K562 (cell line): Measurements from ENCODE around the gene ADCY6. TPM values are rescaled to one million over a fixed set of nuclear protein-coding genes. Genes with fewer than 3 reads are reported as not detected.

Source experiments
- ARNT ChIP-seq, 2 experiments: fragments of 450-650 bp; IDR thresholded peaks; 2 replicates each; pipeline ENCODE4 v1.6.1; 2016; ENCODE audit warnings: mild to moderate bottlenecking in 1 of 2
- CUX1 ChIP-seq: fragments of 200-800 bp; sonication (Bioruptor generic); IDR thresholded peaks from 2 replicates; pipeline ENCODE4 v1.6.1; 2016; ENCODE audit warnings: missing genetic modification characterization, missing compliant biosample characterization
- ERF ChIP-seq: fragments of 450-650 bp; formaldehyde crosslinking; IDR thresholded peaks from 2 replicates; pipeline ENCODE4 v1.4.0; 2020; ENCODE audit warnings: mild to moderate bottlenecking, mixed read lengths
- GATAD2B ChIP-seq: fragments of 450-650 bp; IDR thresholded peaks from 2 replicates; pipeline ENCODE4 v1.6.1; 2017; ENCODE audit warnings: mild to moderate bottlenecking, borderline replicate concordance
- NRF1 ChIP-seq, 2 experiments: fragments of 450-650 bp; IDR thresholded peaks in 1 of 2; conservative IDR thresholded peaks in 1 of 2; 2 replicates each; pipeline ENCODE4 v1.6.1; 2014; ENCODE audit warnings: mild to moderate bottlenecking in 2 of 2
- STAT6 ChIP-seq: sonication (generic); formaldehyde crosslinking; IDR thresholded peaks from 2 replicates; pipeline ENCODE4 v1.8.1; 2023; ENCODE audit warnings: mild to moderate bottlenecking, missing genetic modification reagents
- TSHZ1 ChIP-seq: fragments of 250-450 bp; sonication (Bioruptor Pico); IDR thresholded peaks from 2 replicates; pipeline ENCODE4 v1.4.0; 2020; ENCODE audit warnings: mild to moderate bottlenecking, moderate library complexity
- U2AF1 ChIP-seq: fragments of 200-400 bp; formaldehyde crosslinking; optimal IDR thresholded peaks from 2 replicates; pipeline ENCODE3; 2017; ENCODE audit warnings: mild to moderate bottlenecking, low read depth, low read length, moderate library complexity
- ZBTB8A ChIP-seq: fragments of 450-650 bp; IDR thresholded peaks from 2 replicates; pipeline ENCODE4 v1.6.1; 2018; ENCODE audit warnings: mild to moderate bottlenecking, moderate library complexity; ENCODE audit not compliant: partially characterized antibody
- polyA plus RNA-seq, 8 experiments: library from polyadenylated mRNA; depleted of rRNA in 4 of 8; stranded (reverse) in 5 of 8; unstranded in 3 of 8; fragments of >200 nt; fragmentation: Nextera tagmentation in 2 of 8; fragmentation: Illumina TruSeq in 1 of 8; extraction: Ambion mirVana in 2 of 8; extraction: Trizol in 1 of 8; gene quantifications; 2 replicates each; pipeline versions ENCODE4 v1.2.1 to v1.2.3, GENCODE V29; 2011 to 2014; ENCODE audit warnings: inconsistent platforms in 1 of 8, missing spikeins in 1 of 8
- total RNA-seq, 7 experiments: library from RNA; depleted of rRNA in 6 of 7; stranded (reverse); fragments of >200 nt in 6 of 7; fragmentation: Illumina TruSeq in 2 of 7; extraction: Trizol in 2 of 7; gene quantifications; 2 replicates each; pipeline versions ENCODE4 v1.2.1 to v1.2.3, GENCODE V29; 2011 to 2021; ENCODE audit warnings: low replicate concordance in 1 of 7

The ADCY6 gene
- total and polyA plus RNA-seq, 9 of the 15 experiments (the other 6 are each of a cell fraction or from before 2014, with no cell fraction given): 0.01 to 1.0 (median 0.53) TPM

GRCh38 chr12:48716493-48717251 lies 72.2 kb downstream of the ADCY6 start, which contains the start of gene CCNT1 (continued):
- TF ChIP-seq CUX1: no peak
- no peak for TF ChIP-seq GATAD2B
- peak; percentile 60 to 81; a peak in 2 of 4 replicates for TF ChIP-seq ARNT (IDR thresholded peaks at IDR 0.05)
- TF ChIP-seq TSHZ1 (CRISPR knock-in tag): no peak
- TF ChIP-seq STAT6 (CRISPR knock-in tag): no peak; the same call in 1 of the 2 replicates
- TF ChIP-seq ZBTB8A: no peak
- peak; percentile 80 to 84 for TF ChIP-seq NRF1 (conservative IDR thresholded peaks at IDR 0.05 in 1 of 2, IDR thresholded peaks at IDR 0.05 in 1 of 2)
- no peak for TF ChIP-seq U2AF1
- no peak for TF ChIP-seq ERF (CRISPR knock-in tag)
